HG03097 (cell line): ENCODE data around the gene TMA7.
"Not testable (repeated sequence)": the region's sequence is repeated elsewhere in the genome, so short reads cannot be mapped to it uniquely, and the experiment has no call there.

Experiments used
- ATAC-seq: cut with Tn5 transposase; IDR thresholded peaks from one replicate; pipeline ENCODE4 v1.9.1; 2021; ENCODE audit not compliant: unreplicated experiment, low FRiP score

The TMA7 gene

GRCh38 chr3:48434591-48435222 is 5.3 kb upstream of the TMA7 start:
- no peak for ATAC-seq

- ATAC-seq = no peak
Observed at GRCh38 chr3:48435223-48435595, 4.8 kb upstream of the TMA7 start.

GRCh38 chr3:48435774-48436476 is 4.1 kb upstream of the TMA7 start:
- no peak for ATAC-seq

- ATAC-seq = no peak
Observed at GRCh38 chr3:48436477-48436787, 3.6 kb upstream of the TMA7 start.

- ATAC-seq = no peak
Observed at GRCh38 chr3:48436855-48437254, 3.2 kb upstream of the TMA7 start.

GRCh38 chr3:48437812-48438211 is 2.2 kb upstream of the TMA7 start:
- ATAC-seq = no peak

- no peak for ATAC-seq
Observed at GRCh38 chr3:48440590-48440958, 517 bp downstream of the TMA7 start.

- ATAC-seq = no peak
Observed at GRCh38 chr3:48441940-48442339, 1.9 kb downstream of the TMA7 start.

GRCh38 chr3:48445277-48445882 is 5.3 kb downstream of the TMA7 start:
- ATAC-seq = no peak

GRCh38 chr3:48446043-48446424 is 6.0 kb downstream of the TMA7 start:
- ATAC-seq = no peak

GRCh38 chr3:48446425-48447193 is 6.6 kb downstream of the TMA7 start, which contains the start of gene ATRIP:
TSS of gene ATRIP (plus strand) at chr3:48446737. CDS start at chr3:48446846, 109 bp downstream.
- ATAC-seq = peak; percentile 87

- ATAC-seq = no peak
Observed at GRCh38 chr3:48451270-48451669, 11.2 kb downstream of the TMA7 start.

- ATAC-seq = no peak
Observed at GRCh38 chr3:48456456-48456855, 16.4 kb downstream of the TMA7 start.

- ATAC-seq = no peak
Observed at GRCh38 chr3:48459331-48459730, 19.3 kb downstream of the TMA7 start.

GRCh38 chr3:48459773-48460516 is 19.9 kb downstream of the TMA7 start:
- no peak for ATAC-seq

GRCh38 chr3:48460517-48460902 is 20.5 kb downstream of the TMA7 start:
- no peak for ATAC-seq

GRCh38 chr3:48461767-48462166 is 21.7 kb downstream of the TMA7 start:
- ATAC-seq = not testable (repeated sequence)

GRCh38 chr3:48463703-48464102 is 23.6 kb downstream of the TMA7 start:
- no peak for ATAC-seq

- no peak for ATAC-seq
Observed at GRCh38 chr3:48464713-48465221, 24.7 kb downstream of the TMA7 start.

GRCh38 chr3:48465237-48465530 is 25.1 kb downstream of the TMA7 start:
- ATAC-seq = no peak
